HepG2 (cell line): ENCODE data around the gene WDR82. TPM values are rescaled to one million over a fixed set of nuclear protein-coding genes. Genes with fewer than 3 reads are reported as not detected.

ENCODE experiments used
- DR1 ChIP-seq: sonication (generic); formaldehyde crosslinking; IDR thresholded peaks from 2 replicates; pipeline ENCODE4 v1.8.0; 2021; ENCODE audit warnings: mild to moderate bottlenecking, missing genetic modification reagents, inconsistent platforms
- ERF ChIP-seq: IDR thresholded peaks from 2 replicates; pipeline ENCODE4 v1.6.1; 2018; ENCODE audit warnings: missing biosample characterization, missing genetic modification reagents
- FOXA1 ChIP-seq, 2 experiments: fragments of 450-650 bp in 1 of 2; sonication (generic) in 1 of 2; formaldehyde crosslinking in 1 of 2; IDR thresholded peaks; 2 replicates each; pipeline versions ENCODE4 v1.4.0 to v1.6.1; 2016 to 2020; ENCODE audit warnings: missing genetic modification reagents in 1 of 2
- MIXL1 ChIP-seq: IDR thresholded peaks from 2 replicates; pipeline ENCODE4 v1.6.1; 2016
- RERE ChIP-seq: IDR thresholded peaks from 2 replicates; pipeline ENCODE4 v1.6.1; 2016; ENCODE audit warnings: low read depth, missing genetic modification reagents, missing compliant biosample characterization
- SOX6 ChIP-seq, 2 experiments: fragments of 450-650 bp in 1 of 2; sonication (generic) in 1 of 2; formaldehyde crosslinking in 1 of 2; IDR thresholded peaks; 2 replicates each; pipeline versions ENCODE4 v1.4.0 to v1.6.1; 2017 to 2020; ENCODE audit warnings: antibody characterized with exemption in 1 of 2, mild to moderate bottlenecking in 1 of 2, missing genetic modification reagents in 1 of 2
- ZBTB46 ChIP-seq: sonication (generic); formaldehyde crosslinking; IDR thresholded peaks from 2 replicates; pipeline ENCODE4 v1.4.0; 2020; ENCODE audit warnings: mild to moderate bottlenecking, missing genetic modification reagents, borderline replicate concordance
- ZNF142 ChIP-seq: sonication (generic); formaldehyde crosslinking; IDR thresholded peaks from 2 replicates; pipeline ENCODE4 v1.4.0; 2020; ENCODE audit warnings: missing genetic modification reagents
- ZNF205 ChIP-seq: IDR thresholded peaks from 2 replicates; pipeline ENCODE4 v1.6.1; 2018; ENCODE audit warnings: missing biosample characterization, missing genetic modification reagents
- ZNF652 ChIP-seq: IDR thresholded peaks from 2 replicates; pipeline ENCODE4 v1.6.1; 2016; ENCODE audit warnings: low read depth, borderline replicate concordance
- ZNF710 ChIP-seq: sonication (generic); formaldehyde crosslinking; IDR thresholded peaks from 2 replicates; pipeline ENCODE4 v1.5.0; 2020; ENCODE audit warnings: mild to moderate bottlenecking, missing genetic modification reagents, borderline replicate concordance
- polyA plus RNA-seq, 8 experiments: library from polyadenylated mRNA; depleted of rRNA in 3 of 8; stranded (reverse) in 7 of 8; unstranded in 1 of 8; fragments of >200 nt; fragmentation: Illumina TruSeq in 4 of 8; extraction: Trizol in 4 of 8; gene quantifications; 2 replicates each; pipeline versions ENCODE4 v1.2.1 to v1.2.3, GENCODE V29; 2011 to 2016; ENCODE audit warnings: low read depth in 4 of 8, missing spikeins in 1 of 8, mixed read lengths in 1 of 8; ENCODE audit not compliant: insufficient read depth in 1 of 8
- total RNA-seq, 5 experiments: library from RNA; depleted of rRNA; stranded (reverse); fragments of >200 nt; fragmentation: Illumina TruSeq; extraction: Trizol; gene quantifications; 2 replicates each; pipeline ENCODE4 v1.2.3, GENCODE V29; 2016; ENCODE audit warnings: low read depth in 1 of 5

The WDR82 gene
- total and polyA plus RNA-seq, 2 of the 13 experiments (the other 11 are each of a cell fraction or from before 2014, with no cell fraction given): 39.1 to 59.5 TPM

GRCh38 chr3:52210550-52211046 lies 67.9 kb downstream of the WDR82 start (continued):
- TF ChIP-seq ZNF142 (CRISPR knock-in tag) (peak; percentile 98), ZNF205 (peak; percentile 67; the same call in 1 of the 2 replicates), ERF (CRISPR knock-in tag) (peak; percentile 87; the same call in 1 of the 2 replicates), FOXA1 (IDR thresholded peaks at IDR 0.05) (peak; percentile 73), FOXA1 (CRISPR knock-in tag; IDR thresholded peaks at IDR 0.05) (peak; percentile 98), ZNF710 (CRISPR knock-in tag) (peak; percentile 54; the same call in 1 of the 2 replicates), RERE (CRISPR knock-in tag) (peak; percentile 85; the same call in 1 of the 2 replicates), MIXL1 (CRISPR knock-in tag) (peak; percentile 85), ZBTB46 (CRISPR knock-in tag) (no peak), ZNF652 (CRISPR knock-in tag) (peak; percentile 14; the same call in 1 of the 2 replicates), SOX6 (IDR thresholded peaks at IDR 0.05) (no peak), SOX6 (CRISPR knock-in tag; IDR thresholded peaks at IDR 0.05) (peak; percentile 92), DR1 (no peak)
